NT2/D1 (cell line): ENCODE results near the gene TMEM151A.

ENCODE experiments used
- SUZ12 ChIP-seq: IDR thresholded peaks from 2 replicates; pipeline ENCODE4 v1.6.1; 2011; ENCODE audit not compliant: insufficient read length, insufficient read depth; ENCODE audit errors: extremely low read depth
- YY1 ChIP-seq: IDR thresholded peaks from 2 replicates; pipeline ENCODE4 v1.6.1; 2011; ENCODE audit not compliant: insufficient read length, insufficient read depth
- ZNF274 ChIP-seq: IDR thresholded peaks from 2 replicates; pipeline ENCODE4 v1.6.1; 2011; ENCODE audit warnings: mild to moderate bottlenecking, low read depth, low read length

- TF ChIP-seq YY1 (no peak), ZNF274 (no peak), SUZ12 (no peak)
Measured at GRCh38 chr11:66317723-66318599, 26.3 kb downstream of the TMEM151A start.
